Stimulated activated naive CD4-positive, alpha-beta T cell (primary cell): ENCODE data around the gene CD84.
A peak's percentile ranks its signal among the peaks of the same experiment; 100 is the strongest.
"Not testable (repeated sequence)": the region's sequence is repeated elsewhere in the genome, so short reads cannot be mapped to it uniquely, and the experiment has no call there.

Source experiments
- DNase-seq, 6 experiments: peaks; one replicate each; lab custom pipeline; 2025; lab: John Stamatoyannopoulos, UW

CD84 gene

GRCh38 chr1:160575112-160575664 lies 4.1 kb downstream of the CD84 start:
- DNase-seq: no peak

- DNase-seq: no peak
Observed at GRCh38 chr1:160570840-160571239, 8.5 kb downstream of the CD84 start.

- DNase-seq: no peak
Observed at GRCh38 chr1:160569806-160570205, 9.5 kb downstream of the CD84 start.

- peak; percentile 20 to 56 (median 36) for DNase-seq
Observed at GRCh38 chr1:160567858-160568682, 11.2 kb downstream of the CD84 start.

GRCh38 chr1:160567341-160567740 lies 12.0 kb downstream of the CD84 start:
- DNase-seq: no peak

- DNase-seq: no peak
Observed at GRCh38 chr1:160565564-160565963, 13.7 kb downstream of the CD84 start.

- not testable (repeated sequence) for DNase-seq
Observed at GRCh38 chr1:160563230-160563629, 16.1 kb downstream of the CD84 start.

GRCh38 chr1:160562745-160563144 lies 16.6 kb downstream of the CD84 start:
- DNase-seq: not testable (repeated sequence)

GRCh38 chr1:160560806-160561205 lies 18.5 kb downstream of the CD84 start:
- no peak for DNase-seq

GRCh38 chr1:160560045-160560705 lies 19.1 kb downstream of the CD84 start:
- DNase-seq: peak in 3 of 6 experiments; percentile 42 to 64 (median 44)

GRCh38 chr1:160559437-160559836 lies 19.9 kb downstream of the CD84 start:
- not testable (repeated sequence) for DNase-seq

- no peak for DNase-seq
Observed at GRCh38 chr1:160558660-160559380, 20.5 kb downstream of the CD84 start.

GRCh38 chr1:160553778-160554177 lies 25.5 kb downstream of the CD84 start:
- no peak for DNase-seq

- DNase-seq: no peak
Observed at GRCh38 chr1:160552425-160552824, 26.9 kb downstream of the CD84 start.

- peak in 3 of 6 experiments; percentile 7 to 33 (median 16) for DNase-seq
Observed at GRCh38 chr1:160550572-160551034, 28.7 kb downstream of the CD84 start.

- no peak for DNase-seq
Observed at GRCh38 chr1:160549665-160550006, 29.7 kb downstream of the CD84 start.

GRCh38 chr1:160548960-160549664 lies 30.2 kb downstream of the CD84 start:
- no peak for DNase-seq

- DNase-seq: no peak
Observed at GRCh38 chr1:160548183-160548582, 31.1 kb downstream of the CD84 start.

- no peak for DNase-seq
Observed at GRCh38 chr1:160547422-160547821, 31.9 kb downstream of the CD84 start.

- DNase-seq: no peak
Observed at GRCh38 chr1:160546942-160547341, 32.4 kb downstream of the CD84 start.

GRCh38 chr1:160544647-160545046 lies 34.6 kb downstream of the CD84 start:
- DNase-seq: peak in 3 of 6 experiments; percentile 19 to 56 (median 51)
